H9 (cell line): ENCODE data around the gene ZNF608. TPM values are rescaled to one million over a fixed set of nuclear protein-coding genes. Genes with fewer than 3 reads are reported as not detected.

Source experiments
- DNase-seq: peaks from one replicate; pipeline ENCODE4 v3.0.0-alpha.2; 2017
- H2AFZ ChIP-seq: one replicate; pipeline ENCODE4 v1.6.1; 2013; ENCODE audit warnings: mild to moderate bottlenecking, low read length, control low read depth, moderate library complexity
- H2AK5ac ChIP-seq: 2 replicates; pipeline ENCODE4 v1.6.1; 2013; ENCODE audit warnings: low read length, control low read depth, mixed read lengths; ENCODE audit not compliant: insufficient read length
- H2BK120ac ChIP-seq: one replicate; pipeline ENCODE4 v1.6.1; 2013; ENCODE audit warnings: low read depth, mild to moderate bottlenecking, low read length, control low read depth, inconsistent platforms; ENCODE audit not compliant: poor library complexity, severe bottlenecking
- H2BK12ac ChIP-seq: 2 replicates; pipeline ENCODE4 v1.6.1; 2013; ENCODE audit warnings: low read length, control low read depth, mixed read lengths, low read depth; ENCODE audit not compliant: insufficient read length
- H2BK15ac ChIP-seq: 2 replicates; pipeline ENCODE4 v1.6.1; 2013; ENCODE audit warnings: low read depth, low read length, control low read depth
- H2BK20ac ChIP-seq: one replicate; pipeline ENCODE4 v1.6.1; 2013; ENCODE audit warnings: low read depth, mild to moderate bottlenecking, low read length, control low read depth, inconsistent platforms; ENCODE audit not compliant: poor library complexity, severe bottlenecking
- H2BK5ac ChIP-seq: 2 replicates; pipeline ENCODE4 v1.6.1; 2013; ENCODE audit warnings: low read length, control low read depth, mixed read lengths; ENCODE audit not compliant: insufficient read length
- H3K14ac ChIP-seq: 2 replicates; pipeline ENCODE4 v1.6.1; 2013; ENCODE audit warnings: low read length, control low read depth; ENCODE audit not compliant: insufficient read depth
- H3K18ac ChIP-seq: 2 replicates; pipeline ENCODE4 v1.6.1; 2013; ENCODE audit warnings: low read depth, mild to moderate bottlenecking, mixed read lengths, low read length, control low read depth; ENCODE audit not compliant: insufficient read length
- H3K23ac ChIP-seq: 2 replicates; pipeline ENCODE4 v1.6.1; 2013; ENCODE audit warnings: low read length, control low read depth, mixed read lengths, low read depth; ENCODE audit not compliant: insufficient read length
- H3K23me2 ChIP-seq: 2 replicates; pipeline ENCODE4 v1.6.1; 2013; ENCODE audit warnings: low read depth, mild to moderate bottlenecking, mixed read lengths, low read length, control low read depth; ENCODE audit not compliant: insufficient read length, poor library complexity, severe bottlenecking
- H3K27ac ChIP-seq: 2 replicates; pipeline ENCODE4 v1.5.1; 2013; ENCODE audit warnings: low read length, control low read depth, mixed read lengths, low read depth; ENCODE audit not compliant: insufficient read length
- H3K27me3 ChIP-seq: 2 replicates; pipeline ENCODE4 v1.6.1; 2013; ENCODE audit warnings: low read length, control low read depth, inconsistent platforms; ENCODE audit not compliant: insufficient read depth
- H3K4ac ChIP-seq: 2 replicates; pipeline ENCODE4 v1.6.1; 2013; ENCODE audit warnings: low read depth, mild to moderate bottlenecking, control low read depth, inconsistent platforms, low read length, moderate library complexity
- H3K4me1 ChIP-seq: 2 replicates; pipeline ENCODE4 v1.6.1; 2013; ENCODE audit warnings: low read length, control low read depth, inconsistent platforms; ENCODE audit not compliant: insufficient read depth
- H3K4me2 ChIP-seq: 2 replicates; pipeline ENCODE4 v1.6.1; 2013; ENCODE audit warnings: low read length, control low read depth, mixed read lengths; ENCODE audit not compliant: insufficient read length, insufficient read depth
- H3K56ac ChIP-seq: 2 replicates; pipeline ENCODE4 v1.6.1; 2013; ENCODE audit warnings: low read depth, mild to moderate bottlenecking, mixed read lengths, low read length, control low read depth; ENCODE audit not compliant: insufficient read length
- H3K79me1 ChIP-seq: 2 replicates; pipeline ENCODE4 v1.6.1; 2013; ENCODE audit warnings: low read depth, mild to moderate bottlenecking, moderate library complexity, low read length, control low read depth, inconsistent platforms; ENCODE audit not compliant: insufficient read depth, poor library complexity, severe bottlenecking
- H3K79me2 ChIP-seq: 2 replicates; pipeline ENCODE4 v1.6.1; 2013; ENCODE audit warnings: low read length, control low read depth, inconsistent platforms; ENCODE audit not compliant: insufficient read depth
- H3K9ac ChIP-seq: 2 replicates; pipeline ENCODE4 v1.6.1; 2013; ENCODE audit warnings: low read length, control low read depth, mixed read lengths; ENCODE audit not compliant: insufficient read length; ENCODE audit errors: extremely low read depth
- H3K9me3 ChIP-seq: one replicate; pipeline ENCODE4 v1.6.1; 2013; ENCODE audit warnings: low read depth, low read length, inconsistent platforms; ENCODE audit not compliant: control insufficient read depth
- H3T11ph ChIP-seq: one replicate; pipeline ENCODE4 v1.6.1; 2013; ENCODE audit warnings: mild to moderate bottlenecking, low read length, control low read depth, inconsistent platforms
- H4K20me1 ChIP-seq: one replicate; pipeline ENCODE4 v1.6.1; 2013; ENCODE audit not compliant: control insufficient read depth, insufficient read length, insufficient read depth
- H4K5ac ChIP-seq: 2 replicates; pipeline ENCODE4 v1.6.1; 2013; ENCODE audit warnings: low read depth, mild to moderate bottlenecking, mixed read lengths, low read length, control low read depth; ENCODE audit not compliant: insufficient read length
- H4K8ac ChIP-seq: replicated peaks from 2 replicates; pipeline ENCODE4 v1.6.1; 2013; ENCODE audit warnings: low read length, control low read depth, mixed read lengths, low read depth; ENCODE audit not compliant: insufficient read length
- H4K91ac ChIP-seq: 2 replicates; pipeline ENCODE4 v1.6.1; 2013; ENCODE audit warnings: low read depth, mild to moderate bottlenecking, moderate library complexity, mixed read lengths, low read length, control low read depth; ENCODE audit not compliant: insufficient read length
- H3K27ac Mint-ChIP-seq, 3 experiments: 2 replicates in 2 of 3; 3 replicates in 1 of 3; pipeline ENCODE4 v1.8.0; 2020 to 2021; ENCODE audit warnings: mixed read lengths in 3 of 3, mild to moderate bottlenecking in 1 of 3, moderate library complexity in 1 of 3
- H3K27me3 Mint-ChIP-seq: 2 replicates; pipeline ENCODE4 v1.8.0; 2021; ENCODE audit warnings: low read depth, mild to moderate bottlenecking, moderate library complexity, mixed read lengths
- H3K36me3 Mint-ChIP-seq, 3 experiments: 2 replicates in 2 of 3; 3 replicates in 1 of 3; pipeline ENCODE4 v1.8.0; 2020 to 2021; ENCODE audit warnings: low read depth in 3 of 3, mixed read lengths in 3 of 3; ENCODE audit not compliant: insufficient read depth in 1 of 3
- H3K4me1 Mint-ChIP-seq, 2 experiments: 2 replicates each; pipeline ENCODE4 v1.8.0; 2020; ENCODE audit warnings: mixed read lengths in 2 of 2
- H3K4me3 Mint-ChIP-seq, 2 experiments: 2 replicates in 1 of 2; 3 replicates in 1 of 2; pipeline ENCODE4 v1.8.0; 2020 to 2021; ENCODE audit warnings: mild to moderate bottlenecking in 2 of 2, mixed read lengths in 2 of 2, moderate library complexity in 1 of 2
- H3K9me3 Mint-ChIP-seq, 2 experiments: 2 replicates in 1 of 2; 3 replicates in 1 of 2; pipeline ENCODE4 v1.8.0; 2020; ENCODE audit warnings: mild to moderate bottlenecking in 2 of 2, mixed read lengths in 2 of 2, moderate library complexity in 1 of 2
- CTCF ChIP-seq: fragments of 200-600 bp; sonication (generic); conservative IDR thresholded peaks from 3 replicates; pipeline ENCODE4 v1.8.0; 2021; ENCODE audit warnings: antibody characterized with exemption, mild to moderate bottlenecking
- WGBS: extraction: QIAGEN DNeasy Blood & Tissue Kit; methylation state at CpG from one replicate; pipeline ENCODE4 v1.1.7; 2013; ENCODE audit warnings: missing lambda C conversion rate, low lambda C conversion rate, mixed read lengths; ENCODE audit not compliant: insufficient read length; ENCODE audit errors: extremely low coverage; 5-methylcytosine and 5-hydroxymethylcytosine counted together
- total RNA-seq: library from RNA; stranded (reverse); gene quantifications from 2 replicates; pipeline ENCODE4 v1.2.1, GENCODE V29; 2021

The ZNF608 gene
- total RNA-seq, 1 experiment from 2014 or later, result 67.0 TPM

DNA sequence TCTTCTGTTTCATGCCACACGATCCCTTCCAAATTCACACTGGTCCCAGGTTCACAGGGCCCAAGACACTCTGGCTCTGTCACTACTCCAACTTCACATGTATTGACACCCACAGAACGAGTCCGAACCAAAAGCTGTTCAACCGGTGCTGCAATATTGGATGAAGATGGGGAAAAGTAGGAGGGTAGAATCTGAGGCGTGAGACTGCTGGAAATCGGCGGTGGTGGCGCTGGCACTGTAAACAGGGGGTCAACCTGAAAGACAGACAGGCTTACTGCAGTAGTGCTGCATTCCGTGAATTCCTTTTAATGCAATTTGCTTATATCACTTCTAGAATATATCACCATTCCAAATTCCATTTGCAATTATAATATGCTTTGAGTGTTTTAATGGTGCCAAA, 45.4 kb downstream of the ZNF608 start:
- peak overlapping the region; percentile 55 for H3K27ac ChIP-seq
- H3K14ac ChIP-seq, result no peak overlapping the region
- no peak overlapping the region for H3T11ph ChIP-seq
- peak overlapping the region; percentile 20 to 91 (median 55); a peak in 4 of 7 replicates for H3K27ac Mint-ChIP-seq
- H2BK120ac ChIP-seq, result no peak overlapping the region
- peaks cover 14 to 29% (median 26%) of the 10 kb centered on the region in 3 experiments; a peak in 6 of 7 replicates for H3K36me3 Mint-ChIP-seq
- H3K9me3 ChIP-seq, result no peaks in the 10 kb centered on the region
- H2BK5ac ChIP-seq, result no peak overlapping the region
- H4K8ac ChIP-seq, result peak overlapping the region; percentile 72
- H3K27me3 ChIP-seq, result no peaks in the 10 kb centered on the region
- DNase-seq, result no peak
- no peak overlapping the region for H3K23ac ChIP-seq
- H3K9ac ChIP-seq, result no peak overlapping the region
- H2BK12ac ChIP-seq, result no peak overlapping the region
- H4K20me1 ChIP-seq, result no peaks in the 10 kb centered on the region
- H3K23me2 ChIP-seq, result no peaks in the 10 kb centered on the region
- peaks cover 9% of the 10 kb centered on the region for H3K79me1 ChIP-seq
- H4K91ac ChIP-seq, result no peak overlapping the region
- no peak overlapping the region for H2AK5ac ChIP-seq
- H3K56ac ChIP-seq, result no peak overlapping the region
- no peak overlapping the region for H2AFZ ChIP-seq
- TF ChIP-seq CTCF, result no peak
- H3K4me1 ChIP-seq, result peaks cover 43% of the 10 kb centered on the region; the same call in 1 of the 2 replicates
- H3K4me1 Mint-ChIP-seq, result peaks cover 95 to 99% of the 10 kb centered on the region in 2 experiments
- H4K5ac ChIP-seq, result no peak overlapping the region
- H3K18ac ChIP-seq, result no peak overlapping the region
- WGBS, result no CpG with 5 or more reads among the region's 9 CpGs
- no peak overlapping the region for H3K4me3 Mint-ChIP-seq
- peak overlapping the region; percentile 8 for H3K4me2 ChIP-seq
- no peak overlapping the region for H2BK15ac ChIP-seq
- H3K4ac ChIP-seq, result no peak overlapping the region
- no peaks in the 10 kb centered on the region for H3K9me3 Mint-ChIP-seq
- H2BK20ac ChIP-seq, result no peak overlapping the region
- H3K27me3 Mint-ChIP-seq, result no peaks in the 10 kb centered on the region
- H3K79me2 ChIP-seq, result peaks cover 48% of the 10 kb centered on the region
